Progenitor cell of endocrine pancreas (in vitro differentiated cells): ENCODE results near the gene PRRC2B. TPM values are rescaled to one million over a fixed set of nuclear protein-coding genes. Genes with fewer than 3 reads are reported as not detected.
"Not testable (repeated sequence)": the region's sequence is repeated elsewhere in the genome, so short reads cannot be mapped to it uniquely, and the experiment has no call there.

Experiments
- DNase-seq: peaks from one replicate; pipeline ENCODE4 v3.0.0; 2021; ENCODE audit warnings: low spot score; ENCODE audit not compliant: unreplicated experiment
- H3K27ac Mint-ChIP-seq: 2 replicates; pipeline ENCODE4 v1.8.0; 2021; ENCODE audit warnings: mild to moderate bottlenecking, moderate library complexity, mixed read lengths
- H3K27me3 Mint-ChIP-seq: 2 replicates; pipeline ENCODE4 v1.8.0; 2021; ENCODE audit warnings: mixed read lengths
- H3K36me3 Mint-ChIP-seq: 2 replicates; pipeline ENCODE4 v1.8.0; 2022; ENCODE audit warnings: mixed read lengths; ENCODE audit not compliant: insufficient read depth
- H3K4me1 Mint-ChIP-seq: 2 replicates; pipeline ENCODE4 v1.8.0; 2021; ENCODE audit warnings: low read depth, mixed read lengths
- H3K4me3 Mint-ChIP-seq: 2 replicates; pipeline ENCODE4 v1.8.0; 2021; ENCODE audit warnings: low read depth, mild to moderate bottlenecking, moderate library complexity, mixed read lengths
- H3K9me3 Mint-ChIP-seq: 2 replicates; pipeline ENCODE4 v1.8.0; 2021; ENCODE audit warnings: low read depth, mixed read lengths
- total RNA-seq: library from RNA; stranded (reverse); gene quantifications from 2 replicates; pipeline ENCODE4 v1.2.1, GENCODE V29; 2021
- TF ChIP-seq, protein P1 (sequence below): fragments of 200-600 bp; sonication (generic); IDR thresholded peaks from one replicate; pipeline ENCODE4 v1.5.0; 2021; ENCODE audit warnings: antibody characterized with exemption, mild to moderate bottlenecking; ENCODE audit not compliant: unreplicated experiment

Gene PRRC2B
- total RNA-seq, 1 donor from 2014 or later = 460 TPM

DNA sequence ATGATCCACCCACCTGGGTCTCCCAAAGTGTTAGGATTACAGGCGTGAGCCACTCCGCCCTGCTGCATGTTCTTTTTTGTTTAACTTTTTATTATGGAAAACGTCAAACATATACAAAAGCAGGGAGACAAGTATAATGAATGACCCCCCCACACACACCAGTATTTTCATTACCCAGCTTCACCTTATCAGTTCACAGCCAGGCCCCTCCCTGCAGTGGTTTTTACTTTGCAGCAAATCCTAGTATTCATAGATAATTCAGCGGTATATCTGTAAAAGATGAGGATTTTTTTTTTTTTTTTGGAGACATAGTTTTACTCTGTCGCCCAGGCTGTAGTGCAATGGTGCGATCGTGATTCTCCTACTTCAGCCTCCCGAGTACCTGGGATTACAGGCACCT is 111.1 kb downstream of the PRRC2B start:
- DNase-seq = no peak
- no peak overlapping the region for H3K27ac Mint-ChIP-seq
- peaks cover 12% of the 10 kb centered on the region for H3K4me1 Mint-ChIP-seq
- peaks cover 10% of the 10 kb centered on the region for H3K36me3 Mint-ChIP-seq
- H3K9me3 Mint-ChIP-seq = no peaks in the 10 kb centered on the region
- TF ChIP-seq, protein P1, sequence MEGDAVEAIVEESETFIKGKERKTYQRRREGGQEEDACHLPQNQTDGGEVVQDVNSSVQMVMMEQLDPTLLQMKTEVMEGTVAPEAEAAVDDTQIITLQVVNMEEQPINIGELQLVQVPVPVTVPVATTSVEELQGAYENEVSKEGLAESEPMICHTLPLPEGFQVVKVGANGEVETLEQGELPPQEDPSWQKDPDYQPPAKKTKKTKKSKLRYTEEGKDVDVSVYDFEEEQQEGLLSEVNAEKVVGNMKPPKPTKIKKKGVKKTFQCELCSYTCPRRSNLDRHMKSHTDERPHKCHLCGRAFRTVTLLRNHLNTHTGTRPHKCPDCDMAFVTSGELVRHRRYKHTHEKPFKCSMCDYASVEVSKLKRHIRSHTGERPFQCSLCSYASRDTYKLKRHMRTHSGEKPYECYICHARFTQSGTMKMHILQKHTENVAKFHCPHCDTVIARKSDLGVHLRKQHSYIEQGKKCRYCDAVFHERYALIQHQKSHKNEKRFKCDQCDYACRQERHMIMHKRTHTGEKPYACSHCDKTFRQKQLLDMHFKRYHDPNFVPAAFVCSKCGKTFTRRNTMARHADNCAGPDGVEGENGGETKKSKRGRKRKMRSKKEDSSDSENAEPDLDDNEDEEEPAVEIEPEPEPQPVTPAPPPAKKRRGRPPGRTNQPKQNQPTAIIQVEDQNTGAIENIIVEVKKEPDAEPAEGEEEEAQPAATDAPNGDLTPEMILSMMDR = no peak
- no peaks in the 10 kb centered on the region for H3K27me3 Mint-ChIP-seq
- peak overlapping the region; percentile 41 for H3K4me3 Mint-ChIP-seq

DNA sequence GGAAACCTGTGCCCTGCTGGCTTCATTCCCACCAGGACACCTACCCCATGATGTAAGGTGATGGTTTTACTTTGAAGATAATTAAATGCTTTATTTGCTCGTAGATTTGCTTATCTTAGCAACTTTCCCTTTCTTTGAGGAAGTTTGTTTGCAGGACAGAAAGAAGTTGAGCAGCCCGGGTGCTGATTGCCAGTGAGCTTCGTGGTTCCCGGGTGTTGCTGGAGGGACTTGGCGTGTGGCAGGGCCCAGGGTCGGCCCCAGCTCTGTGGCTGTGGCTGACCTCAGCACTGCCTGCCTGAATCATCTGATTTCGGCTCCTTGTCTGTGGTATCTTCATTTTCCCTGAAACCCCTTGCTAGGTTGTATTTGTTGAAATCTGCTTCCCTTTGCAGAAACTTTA is 117.5 kb downstream of the PRRC2B start:
- TF ChIP-seq, protein P1 = no peak
- no peak overlapping the region for H3K27ac Mint-ChIP-seq
- no peak for DNase-seq
- no peak overlapping the region for H3K4me3 Mint-ChIP-seq
- H3K9me3 Mint-ChIP-seq = no peaks in the 10 kb centered on the region
- no peaks in the 10 kb centered on the region for H3K27me3 Mint-ChIP-seq
- no peaks in the 10 kb centered on the region for H3K4me1 Mint-ChIP-seq
- peaks cover 23% of the 10 kb centered on the region for H3K36me3 Mint-ChIP-seq

DNA sequence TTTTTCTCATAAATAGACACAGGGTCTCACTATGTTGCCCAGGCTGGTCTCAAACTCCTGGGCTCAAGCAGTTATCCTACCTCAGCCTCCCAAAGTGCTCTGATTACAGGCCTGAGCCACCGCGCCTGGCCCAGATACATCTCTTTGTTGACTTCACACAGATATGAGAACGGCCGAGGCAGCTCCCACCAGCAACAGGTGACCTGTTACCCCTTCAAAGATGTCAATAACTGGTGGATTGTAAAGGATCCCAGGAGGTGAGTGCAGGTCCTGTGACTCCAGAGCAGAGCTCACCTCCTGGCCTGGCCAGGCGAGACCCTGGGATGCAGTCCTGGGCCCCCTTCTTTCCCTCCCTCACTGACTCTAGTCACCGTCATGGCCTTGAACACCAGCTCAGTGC is 118.0 kb downstream of the PRRC2B start:
- Mint-ChIP-seq H3K27ac (no peak overlapping the region), H3K4me3 (no peak overlapping the region), H3K27me3 (no peaks in the 10 kb centered on the region), H3K9me3 (no peaks in the 10 kb centered on the region), H3K36me3 (peaks cover 21% of the 10 kb centered on the region), H3K4me1 (no peaks in the 10 kb centered on the region)
- TF ChIP-seq, protein P1 = no peak
- no peak for DNase-seq

DNA sequence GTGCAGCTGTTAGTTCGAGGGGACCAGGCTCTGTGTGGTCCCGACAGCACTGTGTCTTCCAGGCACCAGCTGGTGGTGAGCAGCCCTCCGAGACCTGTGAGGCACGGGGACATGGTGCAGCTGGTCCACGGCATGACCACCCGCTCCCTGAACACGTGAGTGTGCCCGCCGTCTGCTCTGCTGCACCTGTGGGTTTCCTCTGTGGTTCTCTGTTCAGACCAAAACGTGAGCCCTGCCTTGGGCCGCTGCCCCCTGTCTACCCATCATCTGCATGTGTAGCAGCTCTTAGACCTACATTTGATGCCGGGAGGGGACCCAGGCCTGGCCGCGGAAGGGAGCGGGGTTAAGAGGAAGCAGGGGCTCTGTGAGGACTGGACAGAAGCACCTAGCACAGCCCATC is 119.3 kb downstream of the PRRC2B start:
- no peak overlapping the region for H3K27ac Mint-ChIP-seq
- H3K9me3 Mint-ChIP-seq = no peaks in the 10 kb centered on the region
- DNase-seq = no peak
- TF ChIP-seq, protein P1 = no peak
- no peak overlapping the region for H3K4me3 Mint-ChIP-seq
- peaks cover 28% of the 10 kb centered on the region for H3K36me3 Mint-ChIP-seq
- no peaks in the 10 kb centered on the region for H3K27me3 Mint-ChIP-seq
- no peaks in the 10 kb centered on the region for H3K4me1 Mint-ChIP-seq

DNA sequence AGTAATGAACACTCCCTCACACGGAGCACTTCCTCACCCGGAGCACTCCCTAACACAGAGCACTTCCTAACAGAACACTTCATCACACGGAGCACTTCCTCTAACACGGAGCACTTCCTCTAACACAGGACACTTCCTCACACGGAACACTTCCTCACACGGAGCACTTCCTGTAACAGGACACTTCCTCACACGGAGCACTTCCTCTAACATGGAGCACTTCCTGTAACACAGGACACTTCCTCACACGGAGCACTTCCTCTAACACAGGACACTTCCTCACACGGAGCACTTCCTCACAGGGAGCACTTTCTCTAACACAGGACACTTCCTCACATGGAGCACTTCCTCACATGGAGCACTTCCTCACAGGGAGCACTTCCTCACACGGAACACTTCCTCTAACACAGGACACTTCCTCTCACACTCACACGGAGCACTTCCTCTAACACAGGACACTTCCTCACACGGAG is 121.7 kb downstream of the PRRC2B start:
- not testable (repeated sequence) for H3K4me1 Mint-ChIP-seq, H3K9me3 Mint-ChIP-seq, DNase-seq, H3K27ac Mint-ChIP-seq, H3K27me3 Mint-ChIP-seq, H3K4me3 Mint-ChIP-seq
- peaks cover 24% of the 10 kb centered on the region for H3K36me3 Mint-ChIP-seq

DNA sequence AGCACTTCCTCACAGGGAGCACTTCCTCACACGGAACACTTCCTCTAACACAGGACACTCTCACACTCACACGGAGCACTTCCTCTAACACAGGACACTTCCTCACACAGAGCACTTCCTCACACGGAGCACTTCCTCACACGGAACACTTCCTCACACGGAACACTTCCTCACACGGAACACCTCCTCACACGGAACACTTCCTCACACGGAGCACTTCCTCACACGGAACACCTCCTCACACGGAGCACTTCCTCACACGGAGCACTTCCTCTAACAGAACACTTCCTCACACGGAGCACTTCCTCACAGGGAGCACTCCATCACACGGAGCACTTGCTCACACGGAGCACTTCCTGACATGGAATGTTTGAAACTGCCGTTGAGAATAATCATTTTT is 122.2 kb downstream of the PRRC2B start:
- H3K27ac Mint-ChIP-seq = no peak overlapping the region
- no peaks in the 10 kb centered on the region for H3K4me1 Mint-ChIP-seq
- DNase-seq = no peak
- H3K9me3 Mint-ChIP-seq = no peaks in the 10 kb centered on the region
- TF ChIP-seq, protein P1 = no peak
- no peak overlapping the region for H3K4me3 Mint-ChIP-seq
- peaks cover 20% of the 10 kb centered on the region for H3K36me3 Mint-ChIP-seq
- H3K27me3 Mint-ChIP-seq = no peaks in the 10 kb centered on the region
